RCC 7860 (cell line): Measurements from ENCODE around the gene ANTXR2.
"Not testable (repeated sequence)": the region's sequence is repeated elsewhere in the genome, so short reads cannot be mapped to it uniquely, and the experiment has no call there.

ENCODE experiments used
- DNase-seq: peaks from one replicate; pipeline ENCODE4 v3.0.0-alpha.2; 2015; ENCODE audit warnings: low spot score
- FAIRE-seq: peaks from 2 replicates; lab custom pipeline; 2012; peaks lifted over from hg19 to GRCh38; lab: Jason Lieb, UNC

The ANTXR2 gene

GRCh38 chr4:79996851-79997250 is 76.2 kb downstream of the ANTXR2 start:
- no peak for DNase-seq
- FAIRE-seq, result no peak

- DNase-seq (no peak), FAIRE-seq (no peak)
Measured at GRCh38 chr4:79993476-79993875, 79.6 kb downstream of the ANTXR2 start.

- no peak for FAIRE-seq
- DNase-seq, result no peak
Measured at GRCh38 chr4:79991601-79992000, 81.4 kb downstream of the ANTXR2 start.

- not testable (repeated sequence) for DNase-seq, FAIRE-seq
Measured at GRCh38 chr4:79991100-79991499, 81.9 kb downstream of the ANTXR2 start.

- FAIRE-seq (no peak), DNase-seq (no peak)
Measured at GRCh38 chr4:79987401-79987800, 85.6 kb downstream of the ANTXR2 start.

GRCh38 chr4:79983431-79983830 is 89.6 kb downstream of the ANTXR2 start:
- no peak for FAIRE-seq

GRCh38 chr4:79982601-79983322 is 90.3 kb downstream of the ANTXR2 start:
- FAIRE-seq, result no peak
- DNase-seq, result no peak

More at GRCh38 chr4:79983431-79983830, 89.6 kb downstream of the ANTXR2 start:
- no peak for DNase-seq

GRCh38 chr4:79980448-79980847 is 92.6 kb downstream of the ANTXR2 start:
- FAIRE-seq, result no peak
- no peak for DNase-seq

- DNase-seq, result no peak
- FAIRE-seq, result no peak
Measured at GRCh38 chr4:79979785-79980437, 93.1 kb downstream of the ANTXR2 start.

GRCh38 chr4:79977131-79977840 is 95.7 kb downstream of the ANTXR2 start:
- no peak for DNase-seq
- FAIRE-seq, result no peak

GRCh38 chr4:79964400-79965211 is 108.4 kb downstream of the ANTXR2 start:
- DNase-seq (no peak), FAIRE-seq (no peak)

GRCh38 chr4:79964020-79964399 is 109.0 kb downstream of the ANTXR2 start:
- DNase-seq, result no peak
- FAIRE-seq, result no peak

GRCh38 chr4:79959652-79960051 is 113.4 kb downstream of the ANTXR2 start:
- DNase-seq, result no peak
- no peak for FAIRE-seq

- FAIRE-seq, result no peak
Measured at GRCh38 chr4:79958466-79959264, 114.4 kb downstream of the ANTXR2 start.

GRCh38 chr4:79949178-79949577 is 123.9 kb downstream of the ANTXR2 start:
- DNase-seq (no peak), FAIRE-seq (no peak)

More at GRCh38 chr4:79958466-79959264, 114.4 kb downstream of the ANTXR2 start:
- no peak for DNase-seq

- FAIRE-seq (no peak), DNase-seq (no peak)
Measured at GRCh38 chr4:79948739-79949138, 124.3 kb downstream of the ANTXR2 start.

GRCh38 chr4:79948261-79948660 is 124.8 kb downstream of the ANTXR2 start:
- DNase-seq, result no peak
- FAIRE-seq, result no peak

GRCh38 chr4:79947386-79947785 is 125.6 kb downstream of the ANTXR2 start:
- DNase-seq (no peak), FAIRE-seq (no peak)

- FAIRE-seq (no peak), DNase-seq (no peak)
Measured at GRCh38 chr4:79935274-79935673, 137.8 kb downstream of the ANTXR2 start.

- FAIRE-seq, result no peak
Measured at GRCh38 chr4:79934660-79935059, 138.4 kb downstream of the ANTXR2 start.

More at GRCh38 chr4:79934660-79935059, 138.4 kb downstream of the ANTXR2 start:
- DNase-seq, result no peak
